Measurements from ENCODE around the gene SYS1. TPM values are rescaled to one million over a fixed set of nuclear protein-coding genes. Genes with fewer than 3 reads are reported as not detected.

Gene SYS1
- total and polyA plus RNA-seq, 9 donors: 10.1 to 20.0 (median 16.2) TPM

- peaks cover 10% of the 10 kb centered on the region for H3K4me1 ChIP-seq (ENCODE audit: control insufficient read depth, insufficient read depth, low read length)
- no peaks in the 10 kb centered on the region for H3K27me3 ChIP-seq (ENCODE audit: control insufficient read depth, insufficient read depth, low read length)
- no peak for DNase-seq
- peaks cover 32% of the 10 kb centered on the region for H3K36me3 ChIP-seq (ENCODE audit: control insufficient read depth, insufficient read depth, low read length)
- 86% methylated on average over 11 of the region's 11 CpGs for WGBS (ENCODE audit: insufficient coverage)
- H3K4me3 ChIP-seq (ENCODE audit: low read length): no peak overlapping the region
- H3K9me3 ChIP-seq (replicated peaks; ENCODE audit: control insufficient read depth, low read depth, low read length): no peaks in the 10 kb centered on the region
- H3K27ac ChIP-seq (ENCODE audit: low read length): no peak overlapping the region
Measured at GRCh38 chr20:45366631-45367030, 3.7 kb downstream of the SYS1 start.

- Histone ChIP-seq H3K9me3 (replicated peaks; ENCODE audit: control insufficient read depth, low read depth, low read length) (no peaks in the 10 kb centered on the region), H3K27ac (ENCODE audit: low read length) (no peak overlapping the region), H3K4me3 (ENCODE audit: low read length) (no peak overlapping the region), H3K4me1 (ENCODE audit: control insufficient read depth, insufficient read depth, low read length) (peaks cover 10% of the 10 kb centered on the region), H3K36me3 (ENCODE audit: control insufficient read depth, insufficient read depth, low read length) (peaks cover 32% of the 10 kb centered on the region), H3K27me3 (ENCODE audit: control insufficient read depth, insufficient read depth, low read length) (no peaks in the 10 kb centered on the region)
- DNase-seq: no peak
Measured at GRCh38 chr20:45367126-45367525, 4.2 kb downstream of the SYS1 start.

GRCh38 chr20:45368221-45368980 lies 5.4 kb downstream of the SYS1 start:
- Histone ChIP-seq H3K4me1 (ENCODE audit: control insufficient read depth, insufficient read depth, low read length) (peaks cover 17% of the 10 kb centered on the region), H3K36me3 (ENCODE audit: control insufficient read depth, insufficient read depth, low read length) (peaks cover 32% of the 10 kb centered on the region), H3K27me3 (ENCODE audit: control insufficient read depth, insufficient read depth, low read length) (no peaks in the 10 kb centered on the region), H3K9me3 (replicated peaks; ENCODE audit: control insufficient read depth, low read depth, low read length) (no peaks in the 10 kb centered on the region), H3K27ac (ENCODE audit: low read length) (no peak overlapping the region), H3K4me3 (ENCODE audit: low read length) (no peak overlapping the region)
- DNase-seq: peak; percentile 47
- 79% methylated on average over 6 of the region's 6 CpGs for whole genome bisulfite sequencing (ENCODE audit: insufficient coverage)

- no peaks in the 10 kb centered on the region for H3K27me3 ChIP-seq (ENCODE audit: control insufficient read depth, insufficient read depth, low read length)
- H3K4me1 ChIP-seq (ENCODE audit: control insufficient read depth, insufficient read depth, low read length): peaks cover 15% of the 10 kb centered on the region
- no peak overlapping the region for H3K4me3 ChIP-seq (ENCODE audit: low read length)
- WGBS (ENCODE audit: insufficient coverage): 94% methylated on average over 2 of the region's 3 CpGs
- H3K27ac ChIP-seq (ENCODE audit: low read length): no peak overlapping the region
- no peaks in the 10 kb centered on the region for H3K9me3 ChIP-seq (replicated peaks; ENCODE audit: control insufficient read depth, low read depth, low read length)
- H3K36me3 ChIP-seq (ENCODE audit: control insufficient read depth, insufficient read depth, low read length): peaks cover 31% of the 10 kb centered on the region
- no peak for DNase-seq
Measured at GRCh38 chr20:45370571-45371160, 7.7 kb downstream of the SYS1 start.

GRCh38 chr20:45372241-45372640 lies 9.3 kb downstream of the SYS1 start:
- Histone ChIP-seq H3K36me3 (ENCODE audit: control insufficient read depth, insufficient read depth, low read length) (peaks cover 16% of the 10 kb centered on the region), H3K4me1 (ENCODE audit: control insufficient read depth, insufficient read depth, low read length) (peaks cover 15% of the 10 kb centered on the region), H3K4me3 (ENCODE audit: low read length) (no peak overlapping the region), H3K27me3 (ENCODE audit: control insufficient read depth, insufficient read depth, low read length) (no peaks in the 10 kb centered on the region), H3K27ac (ENCODE audit: low read length) (no peak overlapping the region), H3K9me3 (replicated peaks; ENCODE audit: control insufficient read depth, low read depth, low read length) (no peaks in the 10 kb centered on the region)
- WGBS (ENCODE audit: insufficient coverage): 73% methylated on average over 9 of the region's 10 CpGs
- DNase-seq: no peak

- H3K36me3 ChIP-seq (ENCODE audit: control insufficient read depth, insufficient read depth, low read length): peaks cover 10% of the 10 kb centered on the region
- no peaks in the 10 kb centered on the region for H3K27me3 ChIP-seq (ENCODE audit: control insufficient read depth, insufficient read depth, low read length)
- peaks cover 15% of the 10 kb centered on the region for H3K4me1 ChIP-seq (ENCODE audit: control insufficient read depth, insufficient read depth, low read length)
- H3K9me3 ChIP-seq (replicated peaks; ENCODE audit: control insufficient read depth, low read depth, low read length): no peaks in the 10 kb centered on the region
- DNase-seq: no peak
- peak overlapping the region; percentile 35 for H3K4me3 ChIP-seq (ENCODE audit: low read length)
- H3K27ac ChIP-seq (ENCODE audit: low read length): no peak overlapping the region
- WGBS (ENCODE audit: insufficient coverage): 18% methylated on average over 17 of the region's 30 CpGs
Measured at GRCh38 chr20:45372646-45373352, 9.8 kb downstream of the SYS1 start.

GRCh38 chr20:45373353-45374100 lies 10.6 kb downstream of the SYS1 start:
- Histone ChIP-seq H3K27ac (ENCODE audit: low read length) (no peak overlapping the region), H3K4me1 (ENCODE audit: control insufficient read depth, insufficient read depth, low read length) (peaks cover 15% of the 10 kb centered on the region), H3K9me3 (replicated peaks; ENCODE audit: control insufficient read depth, low read depth, low read length) (no peaks in the 10 kb centered on the region), H3K27me3 (ENCODE audit: control insufficient read depth, insufficient read depth, low read length) (no peaks in the 10 kb centered on the region), H3K36me3 (ENCODE audit: control insufficient read depth, insufficient read depth, low read length) (peaks cover 3% of the 10 kb centered on the region), H3K4me3 (ENCODE audit: low read length) (peak overlapping the region; percentile 35)
- DNase-seq: peak; percentile 77
- 9% methylated on average over 12 of the region's 38 CpGs for WGBS (ENCODE audit: insufficient coverage)

- Histone ChIP-seq H3K27ac (ENCODE audit: low read length) (no peak overlapping the region), H3K27me3 (ENCODE audit: control insufficient read depth, insufficient read depth, low read length) (no peaks in the 10 kb centered on the region), H3K9me3 (replicated peaks; ENCODE audit: control insufficient read depth, low read depth, low read length) (no peaks in the 10 kb centered on the region), H3K36me3 (ENCODE audit: control insufficient read depth, insufficient read depth, low read length) (no peaks in the 10 kb centered on the region), H3K4me1 (ENCODE audit: control insufficient read depth, insufficient read depth, low read length) (peaks cover 15% of the 10 kb centered on the region), H3K4me3 (ENCODE audit: low read length) (peak overlapping the region; percentile 35)
- 63% methylated on average over 7 of the region's 9 CpGs for WGBS (ENCODE audit: insufficient coverage)
- no peak for DNase-seq
Measured at GRCh38 chr20:45374101-45374467, 11.1 kb downstream of the SYS1 start.

- no peak overlapping the region for H3K4me3 ChIP-seq (ENCODE audit: low read length)
- no peaks in the 10 kb centered on the region for H3K36me3 ChIP-seq (ENCODE audit: control insufficient read depth, insufficient read depth, low read length)
- no peak overlapping the region for H3K27ac ChIP-seq (ENCODE audit: low read length)
- peaks cover 15% of the 10 kb centered on the region for H3K4me1 ChIP-seq (ENCODE audit: control insufficient read depth, insufficient read depth, low read length)
- DNase-seq: no peak
- H3K9me3 ChIP-seq (replicated peaks; ENCODE audit: control insufficient read depth, low read depth, low read length): no peaks in the 10 kb centered on the region
- 91% methylated on average over 14 of the region's 14 CpGs for WGBS (ENCODE audit: insufficient coverage)
- no peaks in the 10 kb centered on the region for H3K27me3 ChIP-seq (ENCODE audit: control insufficient read depth, insufficient read depth, low read length)
Measured at GRCh38 chr20:45374966-45375365, 12.0 kb downstream of the SYS1 start.

- Histone ChIP-seq H3K4me1 (ENCODE audit: control insufficient read depth, insufficient read depth, low read length) (peaks cover 15% of the 10 kb centered on the region), H3K9me3 (replicated peaks; ENCODE audit: control insufficient read depth, low read depth, low read length) (no peaks in the 10 kb centered on the region), H3K36me3 (ENCODE audit: control insufficient read depth, insufficient read depth, low read length) (no peaks in the 10 kb centered on the region), H3K27ac (ENCODE audit: low read length) (no peak overlapping the region), H3K4me3 (ENCODE audit: low read length) (no peak overlapping the region), H3K27me3 (ENCODE audit: control insufficient read depth, insufficient read depth, low read length) (no peaks in the 10 kb centered on the region)
- 65% methylated on average over 10 of the region's 11 CpGs for WGBS (ENCODE audit: insufficient coverage)
- no peak for DNase-seq
Measured at GRCh38 chr20:45377269-45377668, 14.3 kb downstream of the SYS1 start.
